ENCODE results near the gene EYA2.

Gene EYA2

DNA sequence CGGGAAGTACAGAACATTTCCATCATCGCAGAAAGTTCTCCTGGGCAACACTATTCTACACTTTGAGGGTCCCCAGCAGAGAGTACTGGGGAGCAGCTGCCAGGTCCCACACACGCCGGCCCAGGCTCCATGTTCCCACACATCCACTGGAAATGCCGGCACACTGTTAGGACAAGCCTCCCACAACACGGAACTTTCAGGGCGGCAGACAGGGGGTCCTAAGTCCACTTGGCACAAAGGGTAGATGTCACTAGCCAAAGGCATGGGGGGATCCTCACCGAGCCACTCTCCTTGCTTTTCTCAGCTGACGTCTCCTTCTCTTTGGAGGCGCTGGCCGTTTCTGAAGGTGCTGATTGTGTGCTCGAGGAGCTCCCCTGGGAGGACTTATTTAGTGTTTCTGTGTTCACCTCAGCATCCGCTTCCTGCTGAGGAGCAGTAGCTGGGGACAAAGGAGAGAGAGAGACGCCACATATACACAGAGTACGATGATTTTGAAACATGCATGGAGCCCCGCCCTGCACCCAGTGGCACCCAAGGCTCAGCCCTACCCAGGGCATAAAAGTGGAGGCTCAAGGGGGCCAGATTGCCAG lies 326.5 kb downstream of the EYA2 start:
- TF ChIP-seq, protein P1, sequence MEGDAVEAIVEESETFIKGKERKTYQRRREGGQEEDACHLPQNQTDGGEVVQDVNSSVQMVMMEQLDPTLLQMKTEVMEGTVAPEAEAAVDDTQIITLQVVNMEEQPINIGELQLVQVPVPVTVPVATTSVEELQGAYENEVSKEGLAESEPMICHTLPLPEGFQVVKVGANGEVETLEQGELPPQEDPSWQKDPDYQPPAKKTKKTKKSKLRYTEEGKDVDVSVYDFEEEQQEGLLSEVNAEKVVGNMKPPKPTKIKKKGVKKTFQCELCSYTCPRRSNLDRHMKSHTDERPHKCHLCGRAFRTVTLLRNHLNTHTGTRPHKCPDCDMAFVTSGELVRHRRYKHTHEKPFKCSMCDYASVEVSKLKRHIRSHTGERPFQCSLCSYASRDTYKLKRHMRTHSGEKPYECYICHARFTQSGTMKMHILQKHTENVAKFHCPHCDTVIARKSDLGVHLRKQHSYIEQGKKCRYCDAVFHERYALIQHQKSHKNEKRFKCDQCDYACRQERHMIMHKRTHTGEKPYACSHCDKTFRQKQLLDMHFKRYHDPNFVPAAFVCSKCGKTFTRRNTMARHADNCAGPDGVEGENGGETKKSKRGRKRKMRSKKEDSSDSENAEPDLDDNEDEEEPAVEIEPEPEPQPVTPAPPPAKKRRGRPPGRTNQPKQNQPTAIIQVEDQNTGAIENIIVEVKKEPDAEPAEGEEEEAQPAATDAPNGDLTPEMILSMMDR (IDR thresholded peaks at IDR 0.05; ENCODE audit: low read depth, low read length) = no peak
- DNase-seq (ENCODE audit: extremely low read depth, low read depth) = no peak

DNA sequence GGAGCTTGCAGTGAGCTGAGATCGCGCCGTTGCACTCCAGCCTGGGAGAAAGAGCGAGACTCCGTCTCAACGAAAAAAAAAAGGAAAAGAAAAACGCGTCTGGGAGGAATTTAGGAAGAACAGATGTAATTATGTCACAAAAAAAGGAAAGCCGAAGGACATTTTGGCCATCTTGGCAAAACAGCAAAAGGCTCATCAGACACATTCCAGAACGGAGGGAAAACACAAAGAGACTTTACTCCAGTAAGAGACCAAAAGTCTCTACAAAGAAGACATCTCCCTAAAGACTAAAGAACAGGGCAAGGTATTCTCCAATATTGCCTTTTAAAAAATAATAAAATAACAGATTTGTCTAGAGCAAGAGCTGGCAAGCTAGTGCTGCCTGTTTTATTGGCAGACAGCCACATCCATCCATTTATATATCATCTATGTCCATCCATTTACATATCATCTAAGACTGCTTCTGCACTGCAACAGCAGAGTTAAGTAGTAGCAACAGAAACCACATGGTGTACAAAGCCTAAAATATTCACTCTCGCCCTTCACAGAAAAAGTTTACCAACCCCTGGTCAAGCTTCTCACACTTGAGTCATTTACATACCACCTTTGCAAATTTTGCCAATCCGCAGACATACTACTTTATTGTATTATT lies 328.0 kb downstream of the EYA2 start:
- DNase-seq (ENCODE audit: extremely low read depth, low read depth) = no peak
- TF ChIP-seq, protein P1 (IDR thresholded peaks at IDR 0.05; ENCODE audit: low read depth, low read length) = no peak

DNA sequence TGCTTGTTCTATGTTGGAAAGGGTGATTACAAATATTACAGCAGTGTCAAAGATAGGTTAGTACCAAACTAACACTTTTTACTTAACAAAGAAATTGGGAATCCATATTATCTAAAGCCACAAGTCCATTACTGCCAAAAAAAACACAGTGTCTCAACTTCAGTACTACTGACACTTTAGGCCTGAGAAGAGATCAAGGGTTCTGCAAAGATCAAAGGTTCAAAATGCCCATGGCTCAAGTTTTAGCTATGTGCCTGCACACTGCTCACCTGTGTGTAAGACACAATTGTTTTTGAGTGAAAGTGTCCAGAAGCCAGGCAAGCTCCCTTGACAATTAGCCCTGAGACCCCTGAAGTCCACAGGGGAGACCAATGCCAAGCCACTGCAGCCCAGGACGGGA lies 329.3 kb downstream of the EYA2 start:
- DNase-seq (ENCODE audit: extremely low read depth, low read depth) = no peak
- TF ChIP-seq, protein P1 (IDR thresholded peaks at IDR 0.05; ENCODE audit: low read depth, low read length) = no peak

DNA sequence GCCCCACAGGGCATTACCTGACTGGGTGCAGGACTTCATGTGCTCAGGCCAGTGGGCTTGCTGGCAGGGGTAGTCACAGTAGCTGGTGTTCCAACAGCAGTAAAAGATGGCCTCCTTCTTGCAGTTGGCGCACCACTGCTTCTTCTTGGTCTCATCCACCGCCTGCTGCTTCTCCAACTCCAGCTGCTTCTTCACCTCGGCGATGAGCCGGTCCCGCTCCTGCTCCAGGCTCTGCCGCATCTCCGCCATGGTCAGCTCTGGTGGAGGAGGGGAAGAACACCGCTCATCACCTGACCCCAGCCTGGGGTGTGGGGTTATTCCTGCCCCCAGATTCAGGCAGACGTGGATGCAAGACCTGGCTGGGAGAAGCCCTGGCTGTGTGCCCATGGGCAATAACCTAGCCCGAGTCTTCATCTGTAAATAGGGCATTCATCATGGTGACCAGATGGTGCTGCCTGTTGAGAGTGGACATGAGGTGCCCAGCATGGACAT lies 329.7 kb downstream of the EYA2 start:
- TF ChIP-seq, protein P1 (IDR thresholded peaks at IDR 0.05; ENCODE audit: low read depth, low read length) = no peak
- DNase-seq (ENCODE audit: extremely low read depth, low read depth) = no peak

DNA sequence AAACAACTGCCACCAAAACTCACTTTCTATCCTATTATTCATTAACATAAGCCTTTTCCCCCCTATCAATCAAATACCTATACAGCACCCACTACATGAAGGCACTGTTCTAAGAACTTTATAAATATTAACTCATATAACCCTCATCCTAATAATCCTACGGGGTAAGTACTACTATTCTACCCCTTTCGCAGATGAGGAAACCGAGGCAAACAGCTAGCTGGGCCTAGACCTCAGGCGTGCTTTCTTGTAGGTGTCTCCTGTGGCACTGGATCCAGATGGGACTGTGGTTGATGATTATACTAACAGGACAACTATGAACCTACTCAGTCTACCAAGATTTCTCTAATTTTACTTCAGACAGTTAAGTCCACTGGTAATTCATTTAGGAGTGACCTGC lies 330.2 kb downstream of the EYA2 start:
- DNase-seq (ENCODE audit: extremely low read depth, low read depth) = no peak
- TF ChIP-seq, protein P1 (IDR thresholded peaks at IDR 0.05; ENCODE audit: low read depth, low read length) = no peak

DNA sequence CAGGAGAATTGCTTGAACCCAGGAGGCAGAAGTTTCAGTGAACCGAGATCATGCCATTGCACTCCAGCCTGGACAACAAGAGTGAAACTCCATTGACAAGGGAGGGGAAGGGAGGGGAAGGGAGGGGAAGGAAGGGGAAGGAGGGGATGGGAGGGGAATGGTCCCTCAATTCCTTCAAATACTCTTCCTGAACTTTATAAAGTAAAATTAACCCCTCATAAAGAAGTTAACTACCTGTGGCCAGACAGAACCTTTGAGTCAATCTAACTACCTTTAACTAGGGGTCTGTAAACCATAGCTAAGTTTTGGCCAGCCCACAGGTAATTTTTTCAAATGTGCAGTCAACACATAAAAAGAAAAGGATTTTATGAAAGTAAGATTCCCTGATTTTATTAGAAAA lies 330.8 kb downstream of the EYA2 start:
- DNase-seq (ENCODE audit: extremely low read depth, low read depth) = no peak
- TF ChIP-seq, protein P1 (IDR thresholded peaks at IDR 0.05; ENCODE audit: low read depth, low read length) = no peak

DNA sequence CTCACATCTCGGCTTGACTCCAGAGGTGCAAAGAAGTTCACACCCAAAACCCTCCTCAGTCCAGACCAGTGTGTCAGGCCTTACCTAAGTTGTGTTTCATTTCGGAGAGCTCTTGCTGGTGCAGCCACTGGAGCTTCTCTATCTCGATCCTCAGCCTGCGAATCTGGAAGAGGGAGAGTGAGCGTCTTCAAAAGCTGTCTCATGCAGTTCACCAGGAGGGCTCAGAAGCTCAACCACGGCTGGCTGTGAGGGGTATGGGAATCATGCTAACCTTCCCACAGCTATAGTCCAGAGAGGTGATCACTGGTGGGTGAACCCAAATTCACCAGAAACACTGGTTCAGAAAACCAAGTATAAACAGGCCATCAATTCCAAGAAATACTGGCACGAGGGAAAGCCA lies 332.5 kb downstream of the EYA2 start:
- DNase-seq (ENCODE audit: extremely low read depth, low read depth) = no peak

More for the DNA sequence above, 332.5 kb downstream of the EYA2 start:
- TF ChIP-seq, protein P1 (IDR thresholded peaks at IDR 0.05; ENCODE audit: low read depth, low read length) = no peak

Data from AG09319 (cell line).